ENCODE data around the gene ALAS2. TPM values are rescaled to one million over a fixed set of nuclear protein-coding genes. Genes with fewer than 3 reads are reported as not detected.
"Not testable (repeated sequence)": the region's sequence is repeated elsewhere in the genome, so short reads cannot be mapped to it uniquely, and the experiment has no call there.

Gene ALAS2
- total and polyA plus RNA-seq, 4 donors: 0.21 to 1,807 TPM; not detected in 2

GRCh38 chrX:54992911-54993622 lies 37.7 kb downstream of the ALAS2 start:
- Histone ChIP-seq H3K4me1 (ENCODE audit: control insufficient read depth in 4 of 4, insufficient read depth in 4 of 4, low read length in 3 of 4) (peaks cover 0 to 19% (median 13%) of the 10 kb centered on the region in 4 donors), H3K4me3 (ENCODE audit: low read depth in 1 of 3, low read length in 3 of 3) (peak overlapping the region; percentile 27 to 38 (median 37)), H3K27me3 (ENCODE audit: control insufficient read depth in 4 of 4, insufficient read depth in 4 of 4, low read length in 3 of 4) (no peaks in the 10 kb centered on the region), H3K9me3 (ENCODE audit: control insufficient read depth in 4 of 4, low read length in 3 of 4) (no peaks in the 10 kb centered on the region), H3K36me3 (ENCODE audit: control insufficient read depth in 4 of 4, insufficient read depth in 3 of 4, low read depth in 1 of 4, low read length in 3 of 4) (no peaks in the 10 kb centered on the region), H3K9ac (ENCODE audit: low read depth in 1 of 2, low read length in 2 of 2) (peak overlapping the region; percentile 24 to 46), H3K27ac (ENCODE audit: low read depth in 1 of 2, low read length in 2 of 2) (peak overlapping the region; percentile 65 to 85)
- no peak for DNase-seq (ENCODE audit: low spot score)
- 51% methylated on average over 1 of the region's 1 CpG for WGBS
- TF ChIP-seq TAF1 (conservative IDR thresholded peaks at IDR 0.05): no peak
- no peak for TF ChIP-seq YY1 (IDR thresholded peaks at IDR 0.05)
- no peak for TF ChIP-seq FOXA1 (IDR thresholded peaks at IDR 0.05)
- no peak for TF ChIP-seq HNF4A (conservative IDR thresholded peaks at IDR 0.05)
- no peak for TF ChIP-seq EGR1 (IDR thresholded peaks at IDR 0.05; ENCODE audit: low read depth in 2 of 2)
- no peak for TF ChIP-seq RAD21 (IDR thresholded peaks at IDR 0.05)

- WGBS: 51% methylated on average over 2 of the region's 2 CpGs
- no peaks in the 10 kb centered on the region for H3K36me3 ChIP-seq (ENCODE audit: control insufficient read depth in 4 of 4, insufficient read depth in 3 of 4, low read depth in 1 of 4, low read length in 3 of 4)
- peaks cover 0 to 16% (median 10%) of the 10 kb centered on the region in 4 donors for H3K4me1 ChIP-seq (ENCODE audit: control insufficient read depth in 4 of 4, insufficient read depth in 4 of 4, low read length in 3 of 4)
- H3K4me3 ChIP-seq (ENCODE audit: low read depth in 1 of 3, low read length in 3 of 3): peak overlapping the region in 2 of 3 donors; percentile 4 to 27
- H3K27me3 ChIP-seq (ENCODE audit: control insufficient read depth in 4 of 4, insufficient read depth in 4 of 4, low read length in 3 of 4): no peaks in the 10 kb centered on the region
- no peak overlapping the region for H3K9ac ChIP-seq (ENCODE audit: low read depth in 1 of 2, low read length in 2 of 2)
- DNase-seq (ENCODE audit: low spot score): no peak
- no peak overlapping the region for H3K27ac ChIP-seq (ENCODE audit: low read depth in 1 of 2, low read length in 2 of 2)
- TF ChIP-seq HNF4G (IDR thresholded peaks at IDR 0.05): no peak
- TF ChIP-seq ZBTB33 (IDR thresholded peaks at IDR 0.05): no peak
- H3K9me3 ChIP-seq (ENCODE audit: control insufficient read depth in 4 of 4, low read length in 3 of 4): no peaks in the 10 kb centered on the region
Observed at GRCh38 chrX:54991706-54992105, 39.1 kb downstream of the ALAS2 start.

GRCh38 chrX:54983306-54983705 lies 47.5 kb downstream of the ALAS2 start:
- DNase-seq (ENCODE audit: low spot score); H3K9ac ChIP-seq (ENCODE audit: low read depth in 1 of 2, low read length in 2 of 2); H3K9me3 ChIP-seq (ENCODE audit: control insufficient read depth in 4 of 4, low read length in 3 of 4); H3K27me3 ChIP-seq (ENCODE audit: control insufficient read depth in 4 of 4, insufficient read depth in 4 of 4, low read length in 3 of 4); H3K27ac ChIP-seq (ENCODE audit: low read depth in 1 of 2, low read length in 2 of 2); H3K4me3 ChIP-seq (ENCODE audit: low read depth in 1 of 3, low read length in 3 of 3): not testable (repeated sequence)
- Histone ChIP-seq H3K36me3 (ENCODE audit: control insufficient read depth in 4 of 4, insufficient read depth in 3 of 4, low read depth in 1 of 4, low read length in 3 of 4) (peaks cover 0 to 10% (median 0%) of the 10 kb centered on the region in 4 donors), H3K4me1 (ENCODE audit: control insufficient read depth in 4 of 4, insufficient read depth in 4 of 4, low read length in 3 of 4) (peaks cover 0 to 12% (median 3%) of the 10 kb centered on the region in 4 donors)
- WGBS: over 99% methylated on average over 2 of the region's 2 CpGs

GRCh38 chrX:54980334-54980733 lies 50.4 kb downstream of the ALAS2 start:
- H3K36me3 ChIP-seq (ENCODE audit: control insufficient read depth in 4 of 4, insufficient read depth in 3 of 4, low read depth in 1 of 4, low read length in 3 of 4): peaks cover 0 to 10% (median 0%) of the 10 kb centered on the region in 4 donors
- H3K27me3 ChIP-seq (ENCODE audit: control insufficient read depth in 4 of 4, insufficient read depth in 4 of 4, low read length in 3 of 4): peaks cover 0 to 2% (median 0%) of the 10 kb centered on the region in 4 donors
- H3K4me1 ChIP-seq (ENCODE audit: control insufficient read depth in 4 of 4, insufficient read depth in 4 of 4, low read length in 3 of 4): peaks cover 0 to 8% (median 3%) of the 10 kb centered on the region in 4 donors
- no peak overlapping the region for H3K9ac ChIP-seq (ENCODE audit: low read depth in 1 of 2, low read length in 2 of 2)
- no peak for DNase-seq (ENCODE audit: low spot score)
- peaks cover 0 to 5% (median 1%) of the 10 kb centered on the region in 4 donors for H3K9me3 ChIP-seq (ENCODE audit: control insufficient read depth in 4 of 4, low read length in 3 of 4)
- no peak overlapping the region for H3K4me3 ChIP-seq (ENCODE audit: low read depth in 1 of 3, low read length in 3 of 3)
- WGBS: 56% methylated on average over 6 of the region's 6 CpGs
- no peak overlapping the region for H3K27ac ChIP-seq (ENCODE audit: low read depth in 1 of 2, low read length in 2 of 2)
- TF ChIP-seq FOXA1 (IDR thresholded peaks at IDR 0.05): no peak
- no peak for TF ChIP-seq NR2F2 (IDR thresholded peaks at IDR 0.05)
- no peak for TF ChIP-seq REST (IDR thresholded peaks at IDR 0.05)
- TF ChIP-seq RXRA (IDR thresholded peaks at IDR 0.05): no peak
- no peak for TF ChIP-seq HNF4G (IDR thresholded peaks at IDR 0.05)
- TF ChIP-seq YY1 (IDR thresholded peaks at IDR 0.05): no peak
- TF ChIP-seq RAD21 (IDR thresholded peaks at IDR 0.05): no peak
- no peak for TF ChIP-seq ATF3 (IDR thresholded peaks at IDR 0.05)
- TF ChIP-seq ZBTB33 (IDR thresholded peaks at IDR 0.05): no peak
- TF ChIP-seq JUND (IDR thresholded peaks at IDR 0.05): no peak
- TF ChIP-seq SP1 (IDR thresholded peaks at IDR 0.05): no peak
- no peak for TF ChIP-seq GABPA (IDR thresholded peaks at IDR 0.05 in 1 of 2, conservative IDR thresholded peaks at IDR 0.05 in 1 of 2)
- TF ChIP-seq TAF1 (conservative IDR thresholded peaks at IDR 0.05): no peak
